PC-3 (cell line): Measurements from ENCODE around the gene PLD4.

Experiments
- CTCF ChIP-seq: fragments of 300-600 bp; sonication (generic); conservative IDR thresholded peaks from 2 replicates; pipeline ENCODE4 v1.5.1; 2017; ENCODE audit warnings: antibody characterized with exemption, low read depth, mild to moderate bottlenecking, low read length
- EZH2 ChIP-seq: fragments of 300-600 bp; sonication (generic); IDR thresholded peaks from one replicate; pipeline ENCODE4 v1.6.1; 2017; ENCODE audit warnings: antibody characterized with exemption, mild to moderate bottlenecking, low read length; ENCODE audit not compliant: unreplicated experiment
- EZH2phosphoT487 ChIP-seq: fragments of 300-600 bp; sonication (generic); IDR thresholded peaks from 2 replicates; pipeline ENCODE4 v1.6.1; 2018; ENCODE audit warnings: mild to moderate bottlenecking, antibody characterized with exemption, low read length, borderline replicate concordance

GRCh38 chr14:104898870-104899510, 25.7 kb upstream of the PLD4 start:
- TF ChIP-seq CTCF (no peak), EZH2 (no peak), EZH2phosphoT487 (no peak)
